UCSD-AML1 (cell line): ENCODE measurements around the gene BCL6.

ENCODE experiments used
- DNase-seq: peaks from one replicate; lab custom pipeline; 2025; ENCODE audit not compliant: unreplicated experiment; lab: John Stamatoyannopoulos, UW

The BCL6 gene

GRCh38 chr3:187739561-187740332, 5.5 kb downstream of the BCL6 start:
- peak; percentile 70 for DNase-seq

- no peak for DNase-seq
Observed at GRCh38 chr3:187739094-187739560, 6.1 kb downstream of the BCL6 start.

GRCh38 chr3:187738331-187739093, 6.8 kb downstream of the BCL6 start:
- DNase-seq, result peak; percentile 64

GRCh38 chr3:187738071-187738330, 7.3 kb downstream of the BCL6 start:
- no peak for DNase-seq

GRCh38 chr3:187737368-187738070, 7.7 kb downstream of the BCL6 start:
- DNase-seq, result peak; percentile 40

GRCh38 chr3:187737006-187737367, 8.3 kb downstream of the BCL6 start:
- DNase-seq, result no peak

- DNase-seq, result no peak
Observed at GRCh38 chr3:187736418-187736871, 8.8 kb downstream of the BCL6 start.

- DNase-seq, result no peak
Observed at GRCh38 chr3:187735837-187736236, 9.4 kb downstream of the BCL6 start.

GRCh38 chr3:187735383-187735782, 9.9 kb downstream of the BCL6 start:
- no peak for DNase-seq

- no peak for DNase-seq
Observed at GRCh38 chr3:187734841-187735240, 10.4 kb downstream of the BCL6 start.

GRCh38 chr3:187733371-187733770, 11.9 kb downstream of the BCL6 start:
- no peak for DNase-seq

- no peak for DNase-seq
Observed at GRCh38 chr3:187729598-187729997, 15.7 kb downstream of the BCL6 start.

GRCh38 chr3:187728940-187729583, 16.2 kb downstream of the BCL6 start:
- DNase-seq, result no peak

GRCh38 chr3:187728248-187728647, 17.0 kb downstream of the BCL6 start:
- no peak for DNase-seq

GRCh38 chr3:187726564-187726963, 18.7 kb downstream of the BCL6 start:
- no peak for DNase-seq

- no peak for DNase-seq
Observed at GRCh38 chr3:187725653-187726370, 19.5 kb downstream of the BCL6 start.

GRCh38 chr3:187725224-187725623, 20.0 kb downstream of the BCL6 start:
- no peak for DNase-seq

GRCh38 chr3:187722206-187722612, 23.1 kb downstream of the BCL6 start:
- DNase-seq, result no peak

- no peak for DNase-seq
Observed at GRCh38 chr3:187721055-187721454, 24.2 kb downstream of the BCL6 start.

- no peak for DNase-seq
Observed at GRCh38 chr3:187720337-187720670, 25.0 kb downstream of the BCL6 start.
